PFSK-1 (cell line): ENCODE measurements around the gene C9orf57.

Experiments used
- FOXP2 ChIP-seq: optimal IDR thresholded peaks from 2 replicates; pipeline ENCODE3; 2011; ENCODE audit warnings: borderline replicate concordance, control low read depth, inconsistent platforms; ENCODE audit not compliant: insufficient read depth; ENCODE audit errors: extremely low read length, extremely low read depth
- POLR2AphosphoS5 ChIP-seq: IDR thresholded peaks from 2 replicates; pipeline ENCODE4 v1.6.1; 2012; ENCODE audit warnings: low read depth, mild to moderate bottlenecking, control low read depth, low read length, moderate library complexity
- SIN3A ChIP-seq: IDR thresholded peaks from 2 replicates; pipeline ENCODE4 v1.6.1; 2012; ENCODE audit warnings: mild to moderate bottlenecking, low read length, moderate library complexity, borderline replicate concordance; ENCODE audit not compliant: insufficient read depth
- TF ChIP-seq, protein P1 (sequence below), 2 experiments: IDR thresholded peaks; 2 replicates each; pipeline versions ENCODE4 v1.6.1 to v1.8.0; 2011 to 2012; ENCODE audit warnings: low read depth in 2 of 2, low read length in 2 of 2, control low read depth in 1 of 2, inconsistent platforms in 1 of 2, mild to moderate bottlenecking in 1 of 2, moderate library complexity in 1 of 2; ENCODE audit not compliant: insufficient read depth in 1 of 2

DNA sequence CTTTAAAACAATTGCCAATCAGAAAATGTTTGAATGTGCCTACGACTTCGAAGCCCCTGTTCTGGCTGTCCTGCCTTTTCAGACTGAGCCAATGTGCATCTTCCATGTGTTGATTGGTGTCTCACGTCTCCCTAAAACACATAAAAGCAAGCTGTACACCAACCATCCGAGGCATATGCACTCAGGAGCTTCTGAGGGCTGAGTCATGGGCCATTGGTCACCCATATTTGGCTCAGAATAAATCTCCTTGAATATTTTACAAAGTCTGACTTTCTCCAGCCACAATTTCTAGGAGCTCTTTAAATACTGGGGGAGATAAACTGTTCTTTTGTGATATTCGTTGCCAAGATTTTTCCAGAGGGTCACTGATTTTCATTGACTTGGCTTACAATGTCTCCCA, 53.9 kb downstream of the C9orf57 start:
- TF ChIP-seq SIN3A = no peak
- no peak for TF ChIP-seq POLR2AphosphoS5
- TF ChIP-seq, protein P1, sequence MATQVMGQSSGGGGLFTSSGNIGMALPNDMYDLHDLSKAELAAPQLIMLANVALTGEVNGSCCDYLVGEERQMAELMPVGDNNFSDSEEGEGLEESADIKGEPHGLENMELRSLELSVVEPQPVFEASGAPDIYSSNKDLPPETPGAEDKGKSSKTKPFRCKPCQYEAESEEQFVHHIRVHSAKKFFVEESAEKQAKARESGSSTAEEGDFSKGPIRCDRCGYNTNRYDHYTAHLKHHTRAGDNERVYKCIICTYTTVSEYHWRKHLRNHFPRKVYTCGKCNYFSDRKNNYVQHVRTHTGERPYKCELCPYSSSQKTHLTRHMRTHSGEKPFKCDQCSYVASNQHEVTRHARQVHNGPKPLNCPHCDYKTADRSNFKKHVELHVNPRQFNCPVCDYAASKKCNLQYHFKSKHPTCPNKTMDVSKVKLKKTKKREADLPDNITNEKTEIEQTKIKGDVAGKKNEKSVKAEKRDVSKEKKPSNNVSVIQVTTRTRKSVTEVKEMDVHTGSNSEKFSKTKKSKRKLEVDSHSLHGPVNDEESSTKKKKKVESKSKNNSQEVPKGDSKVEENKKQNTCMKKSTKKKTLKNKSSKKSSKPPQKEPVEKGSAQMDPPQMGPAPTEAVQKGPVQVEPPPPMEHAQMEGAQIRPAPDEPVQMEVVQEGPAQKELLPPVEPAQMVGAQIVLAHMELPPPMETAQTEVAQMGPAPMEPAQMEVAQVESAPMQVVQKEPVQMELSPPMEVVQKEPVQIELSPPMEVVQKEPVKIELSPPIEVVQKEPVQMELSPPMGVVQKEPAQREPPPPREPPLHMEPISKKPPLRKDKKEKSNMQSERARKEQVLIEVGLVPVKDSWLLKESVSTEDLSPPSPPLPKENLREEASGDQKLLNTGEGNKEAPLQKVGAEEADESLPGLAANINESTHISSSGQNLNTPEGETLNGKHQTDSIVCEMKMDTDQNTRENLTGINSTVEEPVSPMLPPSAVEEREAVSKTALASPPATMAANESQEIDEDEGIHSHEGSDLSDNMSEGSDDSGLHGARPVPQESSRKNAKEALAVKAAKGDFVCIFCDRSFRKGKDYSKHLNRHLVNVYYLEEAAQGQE (IDR thresholded peaks at IDR 0.05; ENCODE audit: insufficient read depth in 1 of 2, low read depth in 2 of 2, low read length in 2 of 2) = no peak
- no peak for TF ChIP-seq FOXP2
